HG03095 (cell line): ENCODE data around the gene MPV17L2.

Experiments
- ATAC-seq: cut with Tn5 transposase; IDR thresholded peaks from one replicate; pipeline ENCODE4 v1.9.1; 2021; ENCODE audit warnings: moderate library complexity; ENCODE audit not compliant: unreplicated experiment

Gene MPV17L2

GRCh38 chr19:18214779-18215433 is 21.9 kb downstream of the MPV17L2 start:
- no peak for ATAC-seq

- no peak for ATAC-seq
Observed at GRCh38 chr19:18216789-18217188, 23.8 kb downstream of the MPV17L2 start.

- no peak for ATAC-seq
Observed at GRCh38 chr19:18218159-18218558, 25.1 kb downstream of the MPV17L2 start.

- ATAC-seq: no peak
Observed at GRCh38 chr19:18218600-18218999, 25.6 kb downstream of the MPV17L2 start.

GRCh38 chr19:18219911-18220631 is 27.1 kb downstream of the MPV17L2 start:
- ATAC-seq: no peak

GRCh38 chr19:18220632-18221275 is 27.7 kb downstream of the MPV17L2 start:
- ATAC-seq: no peak

- ATAC-seq: no peak
Observed at GRCh38 chr19:18221815-18222725, 29.1 kb downstream of the MPV17L2 start.

GRCh38 chr19:18223860-18224524 is 31.0 kb downstream of the MPV17L2 start:
- ATAC-seq: no peak

GRCh38 chr19:18224525-18225354 is 31.7 kb downstream of the MPV17L2 start:
- peak; percentile 83 for ATAC-seq

GRCh38 chr19:18225355-18225701 is 32.3 kb downstream of the MPV17L2 start:
- ATAC-seq: no peak

GRCh38 chr19:18225702-18226468 is 32.9 kb downstream of the MPV17L2 start, which contains the start of gene PDE4C:
Gene PDE4C, minus strand, starts transcription at chr19:18226438. Its CDS starts 23 bp downstream, at chr19:18226415.
- no peak for ATAC-seq

- ATAC-seq: no peak
Observed at GRCh38 chr19:18226956-18227780, 34.1 kb downstream of the MPV17L2 start.

- ATAC-seq: no peak
Observed at GRCh38 chr19:18227781-18228271, 34.8 kb downstream of the MPV17L2 start.

GRCh38 chr19:18229474-18229873 is 36.5 kb downstream of the MPV17L2 start:
- no peak for ATAC-seq

- no peak for ATAC-seq
Observed at GRCh38 chr19:18229915-18230314, 36.9 kb downstream of the MPV17L2 start.

- no peak for ATAC-seq
Observed at GRCh38 chr19:18230941-18231734, 38.1 kb downstream of the MPV17L2 start.

GRCh38 chr19:18231775-18232174 is 38.8 kb downstream of the MPV17L2 start:
- ATAC-seq: no peak
